ENCODE results near the gene BEND7.

BEND7 gene

DNA sequence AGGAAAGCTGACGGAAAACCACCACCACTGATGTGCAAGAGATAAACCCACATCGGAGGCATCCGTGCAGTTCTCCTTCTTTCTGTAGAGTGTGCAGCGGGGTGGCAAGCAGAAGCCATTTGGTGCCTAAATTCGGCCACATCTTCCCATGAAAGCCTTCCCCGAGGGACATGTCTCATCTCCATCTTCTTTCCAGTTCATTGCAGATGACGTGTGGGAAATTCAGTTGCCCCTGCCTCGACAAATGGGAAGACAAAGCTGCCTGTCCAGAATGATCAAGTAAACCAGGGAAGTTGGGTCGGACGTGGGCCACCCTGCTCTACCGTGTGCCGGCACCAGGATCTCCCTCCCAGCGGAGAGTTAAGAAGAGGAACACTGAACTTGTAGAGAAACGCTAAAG lies 14.5 kb downstream of the BEND7 start:
- TF ChIP-seq EZH2phosphoT487 (IDR thresholded peaks at IDR 0.05; ENCODE audit: borderline replicate concordance, low read length): no peak
- TF ChIP-seq, protein P1, sequence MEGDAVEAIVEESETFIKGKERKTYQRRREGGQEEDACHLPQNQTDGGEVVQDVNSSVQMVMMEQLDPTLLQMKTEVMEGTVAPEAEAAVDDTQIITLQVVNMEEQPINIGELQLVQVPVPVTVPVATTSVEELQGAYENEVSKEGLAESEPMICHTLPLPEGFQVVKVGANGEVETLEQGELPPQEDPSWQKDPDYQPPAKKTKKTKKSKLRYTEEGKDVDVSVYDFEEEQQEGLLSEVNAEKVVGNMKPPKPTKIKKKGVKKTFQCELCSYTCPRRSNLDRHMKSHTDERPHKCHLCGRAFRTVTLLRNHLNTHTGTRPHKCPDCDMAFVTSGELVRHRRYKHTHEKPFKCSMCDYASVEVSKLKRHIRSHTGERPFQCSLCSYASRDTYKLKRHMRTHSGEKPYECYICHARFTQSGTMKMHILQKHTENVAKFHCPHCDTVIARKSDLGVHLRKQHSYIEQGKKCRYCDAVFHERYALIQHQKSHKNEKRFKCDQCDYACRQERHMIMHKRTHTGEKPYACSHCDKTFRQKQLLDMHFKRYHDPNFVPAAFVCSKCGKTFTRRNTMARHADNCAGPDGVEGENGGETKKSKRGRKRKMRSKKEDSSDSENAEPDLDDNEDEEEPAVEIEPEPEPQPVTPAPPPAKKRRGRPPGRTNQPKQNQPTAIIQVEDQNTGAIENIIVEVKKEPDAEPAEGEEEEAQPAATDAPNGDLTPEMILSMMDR (IDR thresholded peaks at IDR 0.05; ENCODE audit: low read depth, low read length, poor library complexity, severe bottlenecking): no peak
- Histone ChIP-seq H3K27ac (ENCODE audit: low read depth, low read length) (no peak overlapping the region), H3F3A (ENCODE audit: control insufficient read depth, insufficient read depth) (no peaks in the 10 kb centered on the region), H3K79me2 (ENCODE audit: control insufficient read depth, low read length) (no peaks in the 10 kb centered on the region), H4K20me1 (ENCODE audit: control insufficient read depth, insufficient read depth, low read depth, low read length) (no peaks in the 10 kb centered on the region), H3K27me3 (ENCODE audit: control insufficient read depth, low read length) (no peaks in the 10 kb centered on the region), H3K9me2 (replicated peaks; ENCODE audit: control insufficient read depth, low read length) (no peaks in the 10 kb centered on the region), H3K36me3 (ENCODE audit: control insufficient read depth, low read length) (no peaks in the 10 kb centered on the region), H3K9me3 (ENCODE audit: control insufficient read depth, insufficient read depth, low read length) (no peaks in the 10 kb centered on the region), H3K4me3 (ENCODE audit: low read length) (no peak overlapping the region), H3K4me1 (ENCODE audit: control insufficient read depth, low read length) (no peaks in the 10 kb centered on the region), H3K4me2 (ENCODE audit: low read length) (no peak overlapping the region)

- Histone ChIP-seq H4K20me1 (ENCODE audit: control insufficient read depth, insufficient read depth, low read depth, low read length) (no peaks in the 10 kb centered on the region), H3K4me3 (ENCODE audit: low read length) (no peak overlapping the region), H3K9me3 (ENCODE audit: control insufficient read depth, insufficient read depth, low read length) (no peaks in the 10 kb centered on the region), H3K27ac (ENCODE audit: low read depth, low read length) (no peak overlapping the region), H3K36me3 (ENCODE audit: control insufficient read depth, low read length) (no peaks in the 10 kb centered on the region), H3K79me2 (ENCODE audit: control insufficient read depth, low read length) (no peaks in the 10 kb centered on the region), H3K4me1 (ENCODE audit: control insufficient read depth, low read length) (no peaks in the 10 kb centered on the region), H3F3A (ENCODE audit: control insufficient read depth, insufficient read depth) (no peaks in the 10 kb centered on the region), H3K9me2 (replicated peaks; ENCODE audit: control insufficient read depth, low read length) (no peaks in the 10 kb centered on the region), H3K27me3 (ENCODE audit: control insufficient read depth, low read length) (no peaks in the 10 kb centered on the region), H3K4me2 (ENCODE audit: low read length) (no peak overlapping the region)
- no peak for TF ChIP-seq EZH2phosphoT487 (IDR thresholded peaks at IDR 0.05; ENCODE audit: borderline replicate concordance, low read length)
- TF ChIP-seq, protein P1 (IDR thresholded peaks at IDR 0.05; ENCODE audit: low read depth, low read length, poor library complexity, severe bottlenecking): no peak
These were observed 16.2 kb downstream of the BEND7 start for GRCh38 chr10:13512564-13512963.

GRCh38 chr10:13511409-13511808 lies 17.4 kb downstream of the BEND7 start:
- Histone ChIP-seq H3K4me2 (ENCODE audit: low read length) (no peak overlapping the region), H3K4me1 (ENCODE audit: control insufficient read depth, low read length) (no peaks in the 10 kb centered on the region), H3K27ac (ENCODE audit: low read depth, low read length) (no peak overlapping the region), H3K4me3 (ENCODE audit: low read length) (no peak overlapping the region), H3K9me2 (replicated peaks; ENCODE audit: control insufficient read depth, low read length) (no peaks in the 10 kb centered on the region), H4K20me1 (ENCODE audit: control insufficient read depth, insufficient read depth, low read depth, low read length) (no peaks in the 10 kb centered on the region), H3K79me2 (ENCODE audit: control insufficient read depth, low read length) (no peaks in the 10 kb centered on the region), H3K27me3 (ENCODE audit: control insufficient read depth, low read length) (no peaks in the 10 kb centered on the region), H3K9me3 (ENCODE audit: control insufficient read depth, insufficient read depth, low read length) (no peaks in the 10 kb centered on the region), H3F3A (ENCODE audit: control insufficient read depth, insufficient read depth) (no peaks in the 10 kb centered on the region), H3K36me3 (ENCODE audit: control insufficient read depth, low read length) (no peaks in the 10 kb centered on the region)
- TF ChIP-seq, protein P1 (IDR thresholded peaks at IDR 0.05; ENCODE audit: low read depth, low read length, poor library complexity, severe bottlenecking): no peak
- TF ChIP-seq EZH2phosphoT487 (IDR thresholded peaks at IDR 0.05; ENCODE audit: borderline replicate concordance, low read length): no peak
